MCF 10A (cell line): ENCODE measurements around the gene MLYCD. TPM values are rescaled to one million over a fixed set of nuclear protein-coding genes. Genes with fewer than 3 reads are reported as not detected.
"Not testable (repeated sequence)": the region's sequence is repeated elsewhere in the genome, so short reads cannot be mapped to it uniquely, and the experiment has no call there.

Source experiments
- BruUV-seq: library from RNA; stranded (reverse); fragments of 400-500 nt; replicated peaks from 2 replicates; lab custom pipeline; 2021; lab: Mats Ljungman, UMichigan
- CTCF ChIA-PET: fragments of 300-600 bp; sonication (Branson Sonifier 250); formaldehyde crosslinking; extraction: SDS; loops from one replicate; lab custom pipeline; 2021; ENCODE audit warnings: antibody characterized with exemption, inconsistent platforms; lab: Yijun Ruan, JAX
- POLR2A ChIA-PET: fragments of 300-600, 350-650 bp; sonication (Branson Sonifier 250); formaldehyde crosslinking; extraction: SDS; loops from one replicate; lab custom pipeline; 2020; ENCODE audit warnings: antibody characterized with exemption, inconsistent platforms; lab: Yijun Ruan, JAX
- DNase-seq: peaks from one replicate; pipeline ENCODE4 v3.0.0-alpha.2; 2018; ENCODE audit not compliant: unreplicated experiment
- H3K27ac Mint-ChIP-seq: one replicate; pipeline ENCODE4 v1.8.0; 2022; ENCODE audit warnings: mild to moderate bottlenecking, low read depth, mixed read lengths; ENCODE audit not compliant: unreplicated experiment
- H3K27me3 Mint-ChIP-seq: one replicate; pipeline ENCODE4 v1.8.0; 2022; ENCODE audit warnings: mixed read lengths; ENCODE audit not compliant: insufficient read depth, unreplicated experiment
- H3K36me3 Mint-ChIP-seq: one replicate; pipeline ENCODE4 v1.8.0; 2022; ENCODE audit warnings: mild to moderate bottlenecking, moderate library complexity, mixed read lengths; ENCODE audit not compliant: insufficient read depth, unreplicated experiment
- H3K4me1 Mint-ChIP-seq: one replicate; pipeline ENCODE4 v1.8.0; 2022; ENCODE audit warnings: mixed read lengths; ENCODE audit not compliant: insufficient read depth, unreplicated experiment
- H3K4me3 Mint-ChIP-seq: one replicate; pipeline ENCODE4 v1.8.0; 2022; ENCODE audit warnings: mild to moderate bottlenecking, moderate library complexity, mixed read lengths; ENCODE audit not compliant: unreplicated experiment
- H3K9me3 Mint-ChIP-seq: one replicate; pipeline ENCODE4 v1.8.0; 2022; ENCODE audit warnings: mixed read lengths; ENCODE audit not compliant: unreplicated experiment
- CTCF ChIP-seq: fragments of 200-600 bp; IDR thresholded peaks from one replicate; pipeline ENCODE4 v1.8.0; 2022; ENCODE audit warnings: antibody characterized with exemption, mild to moderate bottlenecking; ENCODE audit not compliant: unreplicated experiment
- intact Hi-C: fragments of 100-400 bp; cut with micrococcal nuclease; formaldehyde crosslinking; loops from 2 replicates; pipeline ENCODE4 v1.14.1; 2022
- total RNA-seq: library from RNA; stranded (reverse); gene quantifications from 2 replicates; pipeline ENCODE4 v1.2.3, GENCODE V29; 2022

The MLYCD gene
- total RNA-seq, 1 experiment from 2014 or later, result 2.5 TPM

- Mint-ChIP-seq H3K36me3 (no peaks in the 10 kb centered on the region), H3K27ac (no peak overlapping the region), H3K4me3 (no peak overlapping the region), H3K27me3 (no peaks in the 10 kb centered on the region), H3K4me1 (no peaks in the 10 kb centered on the region), H3K9me3 (no peaks in the 10 kb centered on the region)
- no peak for DNase-seq
- ChIA-PET POLR2A (no interaction called here), CTCF (interaction anchor here (0.6 to 2.1 kb wide), 6 partner anchors 8 to 202 kb away, joined by 3 to 6 read pairs (median 4); no protein-coding TSS in a partner anchor)
- no peak for TF ChIP-seq CTCF
- no TSS peak for BruUV-seq
- intact Hi-C loops, result no loop called here
Measured at GRCh38 chr16:83947642-83948234, 48.8 kb downstream of the MLYCD start.

DNA sequence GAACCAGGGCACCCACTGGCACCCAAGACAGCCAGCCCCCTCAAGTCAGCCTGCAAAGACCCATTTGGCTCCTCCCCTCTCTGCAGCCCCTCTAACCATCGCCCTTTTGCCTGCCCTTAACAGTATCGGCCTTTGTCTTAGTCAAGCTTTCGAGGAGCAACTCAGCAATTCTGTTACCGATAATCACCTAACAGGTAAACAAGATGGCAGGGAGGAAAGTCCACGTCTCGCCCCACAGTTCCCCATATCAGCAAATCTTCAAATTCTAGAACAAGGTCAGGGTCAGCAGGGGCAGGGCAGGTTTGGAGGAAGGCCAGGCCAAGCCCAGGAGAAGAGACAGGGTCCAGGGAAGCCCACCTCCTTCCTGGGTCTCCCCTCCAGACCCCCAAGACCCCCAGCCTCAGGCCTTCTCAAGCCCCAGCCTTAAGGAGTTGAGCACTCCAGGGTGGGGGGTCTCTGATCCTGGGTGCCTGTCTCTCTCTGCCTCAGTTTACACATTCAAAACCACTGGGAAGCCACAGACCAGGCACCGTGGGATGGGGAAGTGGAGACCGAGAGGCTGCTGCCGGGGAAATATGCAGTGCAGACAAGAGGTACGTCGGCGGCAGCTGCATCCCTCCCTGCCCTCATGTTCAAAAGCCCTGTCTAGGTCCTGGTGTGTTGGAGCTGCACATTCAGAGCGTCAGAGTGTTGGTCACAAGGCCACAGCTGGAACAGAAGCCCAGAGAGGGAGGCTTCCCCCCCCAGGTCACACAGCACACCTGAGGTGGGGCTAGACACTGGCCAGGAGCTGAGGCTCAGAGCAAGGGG is 50.2 kb downstream of the MLYCD start:
- H3K27ac Mint-ChIP-seq, result no peak overlapping the region
- no peak overlapping the region for H3K4me3 Mint-ChIP-seq
- no peaks in the 10 kb centered on the region for H3K27me3 Mint-ChIP-seq
- ChIA-PET CTCF (interaction anchor here (0.6 to 2.1 kb wide), 5 partner anchors 7 to 1346 kb away, joined by 3 to 6 read pairs (median 4); no protein-coding TSS in a partner anchor), POLR2A (interaction anchor here (0.7 kb wide), 1 partner anchor 13 kb away, joined by 3 read pairs; no protein-coding TSS in a partner anchor)
- TF ChIP-seq CTCF, result no peak
- BruUV-seq, result no TSS peak
- no peaks in the 10 kb centered on the region for H3K36me3 Mint-ChIP-seq
- intact Hi-C loops, result no loop called here
- H3K9me3 Mint-ChIP-seq, result no peaks in the 10 kb centered on the region
- peaks cover 5% of the 10 kb centered on the region for H3K4me1 Mint-ChIP-seq
- DNase-seq, result no peak

GRCh38 chr16:83949724-83950001 is 50.7 kb downstream of the MLYCD start:
- no peak for TF ChIP-seq CTCF
- DNase-seq, result no peak
- ChIA-PET POLR2A (interaction anchor here (0.7 kb wide), 1 partner anchor 14 kb away, joined by 3 read pairs; no protein-coding TSS in a partner anchor), CTCF (interaction anchor here (0.8 to 1.2 kb wide), 2 partner anchors 8 to 116 kb away, joined by 4 read pairs; no protein-coding TSS in a partner anchor)
- H3K27me3 Mint-ChIP-seq, result no peaks in the 10 kb centered on the region
- peaks cover 8% of the 10 kb centered on the region for H3K4me1 Mint-ChIP-seq
- no peak overlapping the region for H3K27ac Mint-ChIP-seq
- H3K9me3 Mint-ChIP-seq, result no peaks in the 10 kb centered on the region
- BruUV-seq, result no TSS peak
- no peak overlapping the region for H3K4me3 Mint-ChIP-seq
- no peaks in the 10 kb centered on the region for H3K36me3 Mint-ChIP-seq
- intact Hi-C loops, result loop anchor here (5.0 to 10.0 kb wide), 2 partner anchors 225 to 553 kb away; partner anchors contain the start of gene MEAK7

DNA sequence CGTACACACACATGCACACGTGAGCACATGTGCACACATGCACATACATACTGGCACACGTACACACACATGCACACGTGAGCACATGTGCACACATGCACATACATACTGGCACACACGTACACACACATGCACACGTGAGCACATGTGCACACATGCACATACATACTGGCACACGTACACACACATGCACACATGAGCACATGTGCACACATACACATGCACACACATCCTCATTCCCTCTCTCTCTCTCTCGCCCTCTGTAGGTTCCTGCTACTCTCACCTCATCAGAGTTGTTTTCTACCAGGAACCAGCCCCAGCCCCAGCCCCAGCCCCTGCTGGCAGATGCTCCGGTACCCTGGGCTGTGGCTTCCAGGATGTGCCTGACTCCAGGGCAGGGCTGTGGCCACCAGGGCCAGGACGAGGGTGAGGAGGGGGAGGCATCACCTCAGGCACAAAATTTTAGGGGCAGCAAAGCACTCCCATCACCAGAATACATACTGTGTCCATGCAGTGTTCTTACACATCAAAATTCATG is 52.0 kb downstream of the MLYCD start:
- H3K4me3 Mint-ChIP-seq, CTCF ChIA-PET, POLR2A ChIA-PET, H3K4me1 Mint-ChIP-seq, H3K27me3 Mint-ChIP-seq, H3K27ac Mint-ChIP-seq, DNase-seq, H3K36me3 Mint-ChIP-seq, H3K9me3 Mint-ChIP-seq, BruUV-seq: not testable (repeated sequence)
- intact Hi-C loops, result loop anchor here (5.0 to 10.0 kb wide), 2 partner anchors 224 to 551 kb away; partner anchors contain the start of gene MEAK7
